Measurements from ENCODE around the gene TUBA3E.
"Not testable (repeated sequence)": the region's sequence is repeated elsewhere in the genome, so short reads cannot be mapped to it uniquely, and the experiment has no call there.

- TF ChIP-seq POLR2AphosphoS5 (IDR thresholded peaks at IDR 0.05; ENCODE audit: low read depth); CTCF (IDR thresholded peaks at IDR 0.05; ENCODE audit: insufficient read depth, low read length): not testable (repeated sequence)
Observed at GRCh38 chr2:130233066-130233465, 34.8 kb upstream of the TUBA3E start.
